Activated effector memory CD4-positive, alpha-beta T cell treated with anti-CD3 and anti-CD28 coated beads, Interleukin-2, amount 50 U/mL, for 16 hours (primary cell): ENCODE data around the gene ZNF568.

Experiments used
- DNase-seq: peaks from one replicate; pipeline ENCODE4 v3.0.0-alpha.2; 2020

The ZNF568 gene

DNA sequence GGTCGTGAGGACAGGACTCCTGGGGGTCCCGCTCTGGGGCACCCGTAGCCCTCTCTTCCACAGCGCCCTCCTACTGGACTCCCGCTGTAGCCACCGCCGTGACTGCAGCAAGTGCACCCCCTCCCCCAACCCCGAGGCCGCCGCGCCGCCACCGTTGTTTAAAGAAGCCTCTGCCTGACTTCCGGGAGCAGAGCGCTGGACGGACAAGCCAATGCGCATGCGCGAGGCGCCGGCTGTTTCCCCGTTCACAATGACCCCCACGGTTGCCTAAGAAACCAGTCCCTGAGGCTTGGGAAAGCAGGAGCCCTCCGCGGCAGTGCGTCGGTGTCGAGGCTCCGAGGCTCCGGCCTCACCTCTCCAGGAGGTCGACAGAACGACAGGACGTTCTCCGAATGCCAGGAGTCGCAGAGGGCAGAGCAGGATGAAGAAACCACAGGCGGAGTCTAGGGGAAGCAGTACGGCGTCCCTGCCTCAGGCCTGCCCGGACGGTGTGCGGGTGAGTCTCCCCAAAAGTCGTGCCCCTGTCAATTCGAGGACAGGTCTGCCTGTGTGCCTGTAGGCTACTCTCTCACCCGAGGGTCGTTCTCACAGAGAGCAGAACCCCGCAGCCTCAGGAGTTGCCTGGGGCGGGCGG is 91.6 kb downstream of the ZNF568 start:
- peak; percentile 77 for DNase-seq

GRCh38 chr19:37009871-37010270 is 93.7 kb downstream of the ZNF568 start:
- no peak for DNase-seq

DNA sequence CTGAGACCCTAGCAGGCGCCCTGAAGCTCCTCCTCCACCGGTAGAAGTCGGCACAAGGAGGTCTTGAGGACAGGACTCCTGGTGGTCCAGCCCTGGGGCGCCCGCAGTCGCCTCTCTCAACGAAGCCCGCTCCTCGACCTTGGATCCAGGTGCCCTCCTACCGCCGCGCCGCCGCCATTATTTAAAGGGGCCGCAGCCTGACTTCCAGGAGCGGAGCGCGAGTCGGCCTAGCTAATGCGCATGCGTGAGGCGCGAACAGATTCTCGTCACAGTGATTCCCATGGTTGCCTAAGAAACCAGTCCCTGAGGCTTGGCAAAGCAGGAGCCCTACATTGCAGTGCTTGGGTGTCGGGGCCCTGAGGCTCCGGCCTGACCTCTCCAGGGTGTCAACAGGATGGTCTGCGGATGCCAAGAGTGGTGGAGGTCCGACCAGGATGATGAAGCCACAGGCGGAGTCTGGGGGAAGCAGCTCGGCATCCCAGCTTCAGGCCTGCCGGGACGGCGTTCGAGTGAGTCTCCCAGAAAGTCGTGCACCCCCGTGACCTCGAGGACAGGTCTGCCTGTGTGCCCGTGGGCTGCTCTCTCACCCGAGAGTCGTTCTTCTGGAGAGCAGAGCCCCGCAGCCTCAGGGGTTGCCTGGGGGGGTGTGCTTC is 96.1 kb downstream of the ZNF568 start:
- DNase-seq = no peak

DNA sequence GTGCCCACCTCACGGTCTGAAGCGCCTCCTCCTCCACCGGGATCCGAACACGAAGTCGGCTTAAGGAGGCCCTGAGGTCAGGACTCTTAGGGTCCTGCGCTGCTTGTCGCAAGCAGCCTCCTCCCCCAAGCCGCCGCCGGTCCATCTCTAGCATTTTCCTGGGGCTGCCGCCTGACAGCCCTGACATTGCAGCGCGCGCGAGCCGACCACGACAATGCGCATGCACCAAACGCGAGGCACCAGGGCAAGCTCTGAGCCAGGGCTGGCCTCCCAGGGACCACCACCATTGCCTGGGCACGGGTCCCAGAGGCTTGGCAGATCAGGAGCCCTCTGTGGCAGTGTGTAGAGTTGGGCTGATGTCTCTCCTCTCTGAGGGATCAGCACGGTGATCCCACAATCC is 98.3 kb downstream of the ZNF568 start:
- DNase-seq = no peak

- DNase-seq = no peak
Observed at GRCh38 chr19:37045140-37045539, 129.0 kb downstream of the ZNF568 start.
